PC-9 (cell line): ENCODE measurements around the gene ZNF174.

Source experiments
- CTCF ChIP-seq: fragments of 200-600 bp; sonication (generic); conservative IDR thresholded peaks from 2 replicates; pipeline ENCODE4 v1.6.1; 2017; ENCODE audit warnings: mixed run types, antibody characterized with exemption, mild to moderate bottlenecking, moderate library complexity
- EZH2 ChIP-seq: fragments of 200-600 bp; sonication (generic); IDR thresholded peaks from 2 replicates; pipeline ENCODE4 v1.8.0; 2017; ENCODE audit warnings: antibody characterized with exemption, low read depth

GRCh38 chr16:3401719-3402397, 843 bp downstream of the ZNF174 start:
- TF ChIP-seq CTCF = no peak
- TF ChIP-seq EZH2 = no peak
